HG02885 (cell line): Measurements from ENCODE around the gene LYPD4.
"Not testable (repeated sequence)": the region's sequence is repeated elsewhere in the genome, so short reads cannot be mapped to it uniquely, and the experiment has no call there.

ENCODE experiments used
- ATAC-seq: cut with Tn5 transposase; IDR thresholded peaks from one replicate; pipeline ENCODE4 v1.9.1; 2021; ENCODE audit warnings: mild to moderate bottlenecking; ENCODE audit not compliant: unreplicated experiment, poor library complexity

The LYPD4 gene

GRCh38 chr19:41876847-41877832 lies 32.7 kb upstream of the LYPD4 start, which contains the start of gene CD79A:
Gene CD79A, plus strand, starts transcription at chr19:41877279. Its CDS starts 26 bp downstream, at chr19:41877305.
- peak; percentile 73 for ATAC-seq

DNA sequence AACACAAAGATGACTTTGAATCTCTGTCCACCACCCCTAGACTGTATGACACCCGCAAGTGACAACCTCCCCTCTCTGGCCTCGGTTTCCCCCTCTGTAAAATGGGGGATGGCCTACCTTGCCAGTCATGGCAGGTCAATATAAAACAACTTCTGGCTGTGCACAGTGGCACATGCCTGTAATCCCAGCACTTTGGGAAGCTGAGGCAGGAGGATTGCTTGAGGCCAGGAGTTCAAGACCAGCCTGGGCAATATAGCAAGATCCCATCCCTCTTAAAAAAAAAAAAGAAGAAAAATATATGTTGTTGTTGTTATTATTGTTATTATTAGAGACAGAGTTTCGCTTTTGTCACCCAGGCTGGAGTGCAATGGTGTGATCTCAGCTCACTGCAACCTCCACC lies 31.5 kb upstream of the LYPD4 start:
- ATAC-seq, result not testable (repeated sequence)

GRCh38 chr19:41872775-41873647 lies 28.5 kb upstream of the LYPD4 start:
- no peak for ATAC-seq

DNA sequence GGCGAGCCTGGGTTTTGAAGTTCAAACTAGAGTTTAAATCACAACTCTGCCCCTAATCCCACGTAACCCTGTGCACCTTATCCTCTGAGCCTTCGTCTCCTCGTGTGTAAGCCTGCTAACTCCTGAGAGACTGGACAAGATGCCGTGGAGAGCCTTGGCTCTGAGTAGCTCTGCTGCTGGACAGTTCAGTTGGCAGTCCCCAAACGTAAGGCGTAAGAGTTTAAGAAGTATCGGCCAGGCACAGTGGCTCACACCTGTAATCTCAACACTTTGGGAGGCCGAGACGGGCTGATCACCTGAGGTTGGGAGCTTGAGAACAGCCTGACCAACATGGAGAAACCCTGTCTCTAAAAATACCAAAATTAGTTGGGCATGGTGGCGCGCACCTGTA lies 27.9 kb upstream of the LYPD4 start:
- ATAC-seq, result no peak

DNA sequence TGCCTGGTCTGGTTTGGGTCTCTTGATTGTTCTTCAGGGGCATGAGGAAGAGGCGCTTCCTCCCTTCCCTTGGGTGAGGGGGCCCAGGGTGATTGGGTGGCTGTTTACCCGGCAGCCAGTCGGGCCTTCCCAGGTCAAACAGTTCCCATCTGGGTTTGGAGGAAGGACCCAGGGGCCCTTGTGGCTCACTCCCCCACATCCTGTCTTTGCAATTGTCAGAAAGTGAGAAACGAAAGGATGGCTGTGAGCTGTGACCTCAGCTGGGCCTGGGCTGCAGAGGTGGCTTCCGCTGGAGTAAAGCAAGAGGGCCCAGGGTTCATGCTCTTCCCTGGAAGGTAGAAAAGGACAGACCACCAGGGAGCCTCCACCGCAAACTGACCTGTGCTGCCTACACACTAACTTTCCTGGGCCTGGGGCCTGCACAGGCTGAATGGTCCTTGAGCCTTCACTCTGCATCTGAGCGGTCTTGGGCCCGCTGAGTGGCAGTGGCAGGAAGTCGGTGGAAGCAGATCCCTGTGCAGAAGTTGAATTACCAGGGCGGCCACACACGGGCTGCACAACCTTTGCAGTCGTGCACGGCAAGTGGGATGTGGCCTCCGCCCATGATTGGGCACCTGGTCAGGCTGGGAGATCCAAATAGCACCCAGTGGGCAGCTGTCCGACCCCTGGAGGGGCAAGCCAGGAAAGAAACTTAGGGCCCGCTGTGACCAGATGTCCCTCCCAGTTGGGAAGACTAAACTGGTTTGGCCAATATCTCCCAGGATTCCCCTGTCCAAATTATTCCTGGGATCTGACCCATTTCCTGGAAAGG lies 27.3 kb upstream of the LYPD4 start:
- ATAC-seq, result peak; percentile 50

- no peak for ATAC-seq
Measured at GRCh38 chr19:41870401-41870873, 26.0 kb upstream of the LYPD4 start.

GRCh38 chr19:41869374-41869955 lies 25.0 kb upstream of the LYPD4 start:
- no peak for ATAC-seq

GRCh38 chr19:41868989-41869300 lies 24.5 kb upstream of the LYPD4 start:
- no peak for ATAC-seq

- ATAC-seq, result no peak
Measured at GRCh38 chr19:41868120-41868988, 23.9 kb upstream of the LYPD4 start.

GRCh38 chr19:41866284-41866683 lies 21.8 kb upstream of the LYPD4 start:
- ATAC-seq, result no peak

DNA sequence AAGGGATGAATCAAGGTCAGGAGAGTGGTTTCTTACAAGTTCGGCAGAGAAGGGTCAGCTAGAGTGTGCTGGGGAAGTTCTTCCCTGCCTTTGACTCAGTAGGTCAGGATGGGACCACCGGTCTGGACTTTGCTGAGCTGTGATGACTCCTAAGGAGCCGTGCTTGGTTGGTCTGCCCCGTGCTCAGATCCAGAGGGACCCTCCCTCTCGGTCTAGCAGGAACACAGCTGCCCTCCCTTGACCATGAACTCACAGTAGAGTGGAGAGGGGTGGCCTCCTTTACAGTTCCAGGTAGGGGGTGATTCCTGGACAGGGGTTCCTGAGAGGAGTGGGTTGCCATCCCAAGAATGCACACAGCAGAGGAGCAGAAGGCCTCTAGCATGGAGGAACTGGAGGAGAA lies 19.9 kb upstream of the LYPD4 start:
- ATAC-seq, result no peak

GRCh38 chr19:41863209-41863931 lies 18.9 kb upstream of the LYPD4 start:
- ATAC-seq, result no peak

GRCh38 chr19:41862445-41862986 lies 18.0 kb upstream of the LYPD4 start:
- no peak for ATAC-seq

GRCh38 chr19:41861846-41862245 lies 17.4 kb upstream of the LYPD4 start:
- no peak for ATAC-seq

DNA sequence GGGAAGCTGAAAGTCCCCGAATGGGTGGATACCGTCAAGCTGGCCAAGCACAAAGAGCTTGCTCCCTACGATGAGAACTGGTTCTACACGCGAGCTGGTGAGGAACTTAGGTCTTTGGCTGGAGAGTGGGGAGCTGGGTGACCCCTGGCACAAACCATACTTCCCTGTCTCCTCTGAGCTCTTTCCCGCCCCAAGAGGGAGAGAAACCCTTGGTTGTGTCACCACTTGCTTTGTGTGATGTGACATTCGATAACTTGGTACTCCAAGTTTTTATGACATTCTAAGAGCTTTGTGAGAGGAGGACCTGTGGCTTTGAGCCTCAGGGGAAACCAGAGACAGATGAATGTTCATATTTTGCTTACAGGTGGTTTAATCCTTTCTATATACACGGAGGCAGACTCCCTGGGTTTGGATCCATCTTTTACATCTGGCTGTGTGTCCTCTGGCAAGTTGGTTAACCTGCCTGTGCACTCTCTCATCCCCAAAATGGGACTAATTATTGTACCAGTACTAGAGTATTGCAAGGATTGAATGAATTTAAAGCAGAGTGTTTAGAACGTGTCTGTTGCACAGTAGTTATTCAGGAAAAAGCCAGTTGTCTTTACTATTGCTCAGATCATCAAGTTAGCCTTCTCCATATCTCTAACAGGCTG lies 16.8 kb upstream of the LYPD4 start:
- no peak for ATAC-seq

- no peak for ATAC-seq
Measured at GRCh38 chr19:41860419-41861115, 16.1 kb upstream of the LYPD4 start.
